Neuronal stem cell (in vitro differentiated cells): ENCODE results near the gene RSAD1.

ENCODE experiments used
- DNase-seq: peaks from one replicate; pipeline ENCODE4 v3.0.0-alpha.2; 2013; ENCODE audit warnings: low spot score
- H2AFZ ChIP-seq: one replicate; pipeline ENCODE4 v1.6.1; 2013; ENCODE audit warnings: mild to moderate bottlenecking, low read length, inconsistent platforms
- H2AK5ac ChIP-seq: 2 replicates; pipeline ENCODE4 v1.6.1; 2013; ENCODE audit warnings: low read depth, mild to moderate bottlenecking, inconsistent platforms, low read length, moderate library complexity, mixed read lengths
- H2BK120ac ChIP-seq: 2 replicates; pipeline ENCODE4 v1.6.1; 2013; ENCODE audit warnings: low read depth, mild to moderate bottlenecking, inconsistent platforms, low read length, moderate library complexity, mixed read lengths
- H2BK12ac ChIP-seq: one replicate; pipeline ENCODE4 v1.6.1; 2013; ENCODE audit warnings: low read length, inconsistent platforms
- H2BK15ac ChIP-seq: 2 replicates; pipeline ENCODE4 v1.6.1; 2013; ENCODE audit warnings: mild to moderate bottlenecking, low read length, inconsistent platforms, mixed read lengths
- H2BK5ac ChIP-seq: one replicate; pipeline ENCODE4 v1.6.1; 2013; ENCODE audit warnings: inconsistent platforms, mild to moderate bottlenecking, low read length, moderate library complexity
- H3K14ac ChIP-seq: one replicate; pipeline ENCODE4 v1.6.1; 2013; ENCODE audit warnings: low read length, inconsistent platforms
- H3K18ac ChIP-seq: 2 replicates; pipeline ENCODE4 v1.6.1; 2013; ENCODE audit warnings: low read length, inconsistent platforms
- H3K23ac ChIP-seq: 2 replicates; pipeline ENCODE4 v1.6.1; 2013; ENCODE audit warnings: low read depth, mild to moderate bottlenecking, mixed read lengths, low read length, inconsistent platforms; ENCODE audit not compliant: poor library complexity
- H3K27ac ChIP-seq: replicated peaks from 3 replicates; pipeline ENCODE4 v1.5.1; 2013; ENCODE audit warnings: low read length, inconsistent platforms
- H3K27me3 ChIP-seq, 3 experiments: 2 replicates each; pipeline ENCODE4 v1.6.1; 2013; ENCODE audit warnings: low read length in 3 of 3, mild to moderate bottlenecking in 2 of 3, inconsistent platforms in 1 of 3, low read depth in 1 of 3, mixed read lengths in 1 of 3, moderate library complexity in 1 of 3; ENCODE audit not compliant: control insufficient read depth in 3 of 3, insufficient read depth in 3 of 3
- H3K36me3 ChIP-seq, 2 donors: replicated peaks in 1 of 2; 2 replicates each; pipeline ENCODE4 v1.6.1; 2013; ENCODE audit warnings: low read length in 2 of 2; ENCODE audit not compliant: control insufficient read depth in 2 of 2, insufficient read depth in 2 of 2
- H3K4ac ChIP-seq: 2 replicates; pipeline ENCODE4 v1.6.1; 2013; ENCODE audit warnings: inconsistent platforms, mild to moderate bottlenecking, low read length, moderate library complexity
- H3K4me1 ChIP-seq, 2 donors: 1 replicate in 1 of 2; 2 replicates in 1 of 2; pipeline ENCODE4 v1.6.1; 2013; ENCODE audit warnings: low read length in 2 of 2, low read depth in 1 of 2; ENCODE audit not compliant: control insufficient read depth in 2 of 2, insufficient read depth in 1 of 2
- H3K4me2 ChIP-seq: one replicate; pipeline ENCODE4 v1.6.1; 2013; ENCODE audit warnings: mild to moderate bottlenecking, low read length, inconsistent platforms; ENCODE audit not compliant: insufficient read depth, poor library complexity, severe bottlenecking
- H3K4me3 ChIP-seq, 2 donors: 2 replicates each; pipeline ENCODE4 v1.5.1; 2013; ENCODE audit warnings: low read length in 2 of 2, mild to moderate bottlenecking in 2 of 2, inconsistent platforms in 1 of 2, moderate library complexity in 1 of 2
- H3K79me1 ChIP-seq: one replicate; pipeline ENCODE4 v1.6.1; 2013; ENCODE audit warnings: low read depth, mild to moderate bottlenecking, inconsistent platforms, low read length, moderate library complexity
- H3K9ac ChIP-seq: one replicate; pipeline ENCODE4 v1.6.1; 2013; ENCODE audit warnings: mild to moderate bottlenecking, low read depth, low read length, inconsistent platforms; ENCODE audit not compliant: poor library complexity
- H3K9me3 ChIP-seq, 2 donors: replicated peaks in 1 of 2; 2 replicates each; pipeline versions ENCODE3 to v1.6.1; 2013; ENCODE audit warnings: low read length in 2 of 2, mild to moderate bottlenecking in 2 of 2, inconsistent platforms in 1 of 2, low read depth in 1 of 2, mixed read lengths in 1 of 2, moderate library complexity in 1 of 2; ENCODE audit not compliant: control insufficient read depth in 2 of 2, insufficient read depth in 1 of 2
- H4K8ac ChIP-seq: one replicate; pipeline ENCODE4 v1.6.1; 2013; ENCODE audit warnings: low read depth, mild to moderate bottlenecking, inconsistent platforms, low read length, moderate library complexity
- H4K91ac ChIP-seq: one replicate; pipeline ENCODE4 v1.6.1; 2013; ENCODE audit warnings: low read length, low read depth, mild to moderate bottlenecking, inconsistent platforms; ENCODE audit not compliant: poor library complexity
- WGBS, 2 donors: extraction: QIAGEN DNeasy Blood & Tissue Kit; methylation state at CpG; one replicate each; pipeline ENCODE4 v1.1.7; 2013; ENCODE audit warnings: missing lambda C conversion rate in 2 of 2, mixed read lengths in 1 of 2; ENCODE audit not compliant: insufficient read length in 2 of 2, insufficient replicate concordance in 1 of 2; ENCODE audit errors: extremely low coverage in 2 of 2; 5-methylcytosine and 5-hydroxymethylcytosine counted together

The RSAD1 gene

GRCh38 chr17:50487213-50488096 is 8.8 kb downstream of the RSAD1 start:
- no peak overlapping the region for H3K14ac ChIP-seq
- H3K4me3 ChIP-seq: no peak overlapping the region
- no peaks in the 10 kb centered on the region for H3K27me3 ChIP-seq
- no peak overlapping the region for H3K27ac ChIP-seq
- H3K18ac ChIP-seq: no peak overlapping the region
- no peak for DNase-seq
- H3K36me3 ChIP-seq: peaks cover 2 to 15% of the 10 kb centered on the region in 2 donors
- WGBS, 2 donors: no CpG with 5 or more reads among the region's 17 CpGs
- H3K23ac ChIP-seq: no peak overlapping the region
- H2BK5ac ChIP-seq: no peak overlapping the region
- H4K8ac ChIP-seq: no peak overlapping the region
- H3K79me1 ChIP-seq: no peaks in the 10 kb centered on the region
- no peaks in the 10 kb centered on the region for H3K9me3 ChIP-seq
- H4K91ac ChIP-seq: no peak overlapping the region
- H2AFZ ChIP-seq: no peak overlapping the region
- no peak overlapping the region for H3K9ac ChIP-seq
- H3K4ac ChIP-seq: no peak overlapping the region
- no peak overlapping the region for H2BK120ac ChIP-seq
- no peak overlapping the region for H2BK15ac ChIP-seq
- H2AK5ac ChIP-seq: no peak overlapping the region
- H3K4me2 ChIP-seq: no peak overlapping the region
- H3K4me1 ChIP-seq: no peaks in the 10 kb centered on the region
- H2BK12ac ChIP-seq: no peak overlapping the region

GRCh38 chr17:50488880-50489279 is 10.2 kb downstream of the RSAD1 start:
- no peak overlapping the region for H4K91ac ChIP-seq
- H4K8ac ChIP-seq: no peak overlapping the region
- no peaks in the 10 kb centered on the region for H3K27me3 ChIP-seq
- H2AK5ac ChIP-seq: no peak overlapping the region
- H2BK15ac ChIP-seq: no peak overlapping the region
- no peaks in the 10 kb centered on the region for H3K79me1 ChIP-seq
- H3K14ac ChIP-seq: no peak overlapping the region
- no CpG with 5 or more reads among the region's 2 CpGs for WGBS, 2 donors
- H2BK12ac ChIP-seq: no peak overlapping the region
- H3K9me3 ChIP-seq: no peaks in the 10 kb centered on the region
- H3K23ac ChIP-seq: no peak overlapping the region
- peaks cover 2 to 9% of the 10 kb centered on the region in 2 donors for H3K36me3 ChIP-seq
- H3K18ac ChIP-seq: no peak overlapping the region
- H3K4me3 ChIP-seq: no peak overlapping the region
- no peak overlapping the region for H3K9ac ChIP-seq
- DNase-seq: no peak
- no peak overlapping the region for H3K4me2 ChIP-seq
- H2AFZ ChIP-seq: no peak overlapping the region
- H2BK120ac ChIP-seq: no peak overlapping the region
- no peak overlapping the region for H3K4ac ChIP-seq
- no peaks in the 10 kb centered on the region for H3K4me1 ChIP-seq
- no peak overlapping the region for H2BK5ac ChIP-seq
- H3K27ac ChIP-seq: no peak overlapping the region

- Histone ChIP-seq H3K9me3 (no peaks in the 10 kb centered on the region), H3K18ac (no peak overlapping the region), H4K91ac (no peak overlapping the region), H2BK120ac (no peak overlapping the region), H3K4me1 (no peaks in the 10 kb centered on the region), H3K27ac (no peak overlapping the region), H2BK12ac (no peak overlapping the region), H3K79me1 (no peaks in the 10 kb centered on the region), H4K8ac (no peak overlapping the region), H2BK5ac (no peak overlapping the region), H3K4me2 (no peak overlapping the region), H2AK5ac (no peak overlapping the region), H3K23ac (no peak overlapping the region), H3K14ac (no peak overlapping the region), H2BK15ac (no peak overlapping the region), H3K4ac (no peak overlapping the region), H3K4me3 (no peak overlapping the region), H3K9ac (no peak overlapping the region), H3K36me3 (no peaks in the 10 kb centered on the region), H3K27me3 (no peaks in the 10 kb centered on the region), H2AFZ (no peak overlapping the region)
- no peak for DNase-seq
- WGBS, 2 donors: no CpG with 5 or more reads among the region's 1 CpG
Observed at GRCh38 chr17:50491505-50491904, 12.8 kb downstream of the RSAD1 start.

- Histone ChIP-seq H3K27me3 (no peaks in the 10 kb centered on the region), H4K8ac (no peak overlapping the region), H3K9me3 (no peaks in the 10 kb centered on the region), H3K79me1 (no peaks in the 10 kb centered on the region), H3K4ac (no peak overlapping the region), H2BK5ac (no peak overlapping the region), H3K9ac (no peak overlapping the region), H2BK12ac (no peak overlapping the region), H2BK120ac (no peak overlapping the region), H3K23ac (no peak overlapping the region), H2AK5ac (no peak overlapping the region), H2BK15ac (no peak overlapping the region), H3K36me3 (no peaks in the 10 kb centered on the region), H4K91ac (no peak overlapping the region), H3K18ac (no peak overlapping the region), H3K4me1 (no peaks in the 10 kb centered on the region), H2AFZ (no peak overlapping the region), H3K4me2 (no peak overlapping the region), H3K14ac (no peak overlapping the region), H3K27ac (no peak overlapping the region), H3K4me3 (no peak overlapping the region)
- no CpG with 5 or more reads among the region's 8 CpGs for WGBS, 2 donors
- DNase-seq: no peak
Observed at GRCh38 chr17:50492214-50492613, 13.6 kb downstream of the RSAD1 start.
